Measurements from ENCODE around the gene NOC4L. TPM values are rescaled to one million over a fixed set of nuclear protein-coding genes. Genes with fewer than 3 reads are reported as not detected.

NOC4L gene
- total RNA-seq (28.0 and 29.4 TPM in 2 replicates), polyA plus RNA-seq (19.4 and 20.7 TPM in 2 replicates), polyA minus RNA-seq (4.6 and 6.2 TPM in 2 replicates), Bru-seq, nascent RNA (percentile 46 among the genes with signal in this experiment), BruChase-seq, experiment 1, labeled RNA remaining after a 6-hour chase (percentile 67 among the genes with signal in this experiment), BruChase-seq, experiment 2, labeled RNA remaining after a 2-hour chase (percentile 51 among the genes with signal in this experiment)
- polyA plus RNA-seq (2011; cell fraction: cytosol; rRNA removed), result 11.6 and 11.8 TPM in 2 replicates
- polyA plus RNA-seq (2011; cell fraction: nucleus; rRNA removed), result 14.6 and 15.6 TPM in 2 replicates
- polyA plus RNA-seq (2012), result 18.8 and 21.7 TPM in 2 replicates
- polyA minus RNA-seq (2011; cell fraction: cytosol; rRNA and poly(A)+ RNA removed), result 14.8 TPM
- polyA minus RNA-seq (2011; cell fraction: nucleus; rRNA and poly(A)+ RNA removed), result 2.7 and 5.1 TPM in 2 replicates
- long read RNA-seq, transcript NOC4L-201 (15 exons, 1,632 nt), result major isoform, 143 of 172 reads
- long read RNA-seq, partial matches to known transcripts, result 5 of 172 reads
- long read RNA-seq, other reads (novel, unspliced or antisense), result 24 of 172 reads

DNA sequence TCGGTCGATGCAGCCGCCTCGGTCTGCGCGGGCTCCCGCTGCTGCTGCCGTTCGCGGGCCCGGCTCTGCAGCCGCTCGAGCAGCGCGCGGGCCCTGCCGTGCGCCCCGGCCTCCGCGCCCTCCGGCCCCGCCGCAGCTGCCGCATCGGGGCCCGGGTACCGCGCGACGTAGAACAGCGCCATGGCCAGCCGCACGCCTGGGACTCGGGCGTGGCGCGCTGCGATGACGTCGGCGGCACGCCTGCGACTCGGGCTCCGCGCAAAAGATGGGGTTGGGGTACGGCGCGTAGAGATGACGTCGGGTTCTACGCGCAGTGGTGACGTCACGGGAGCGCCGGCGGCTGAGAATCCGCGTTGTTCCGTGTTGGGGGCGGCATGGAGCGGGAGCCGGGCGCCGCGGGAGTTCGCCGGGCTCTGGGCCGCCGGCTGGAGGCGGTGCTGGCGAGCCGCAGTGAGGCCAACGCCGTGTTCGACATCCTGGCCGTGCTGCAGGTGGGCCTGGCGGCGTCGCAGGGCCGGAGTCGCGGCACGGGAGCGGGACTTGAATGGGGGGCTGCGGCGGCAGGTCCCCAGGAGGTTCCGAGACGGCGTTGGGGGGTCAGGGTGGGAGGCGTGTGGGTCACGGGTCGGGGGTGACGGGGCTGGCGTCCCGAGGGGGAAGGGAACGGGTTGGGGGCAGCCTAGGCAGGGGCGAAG, at the start of gene NOC4L, which contains the start of gene DDX51:
TSS of gene NOC4L (plus strand) at position 343 of the 695 bp plus-strand sequence. CDS start at position 375, 32 bp downstream.
TSS of gene DDX51 (minus strand) at position 205 of the 695 bp plus-strand sequence. CDS start at position 182, 23 bp downstream.
- Histone ChIP-seq H4K20me1 (replicated peaks; ENCODE audit: control insufficient read depth, extremely low read depth, insufficient read depth, low read length) (no peaks in the 10 kb centered on the region), H3K27ac (ENCODE audit: insufficient read depth, low read depth, low read length) (peak within 1 kb of the TSS; percentile 30), H3K9ac (replicated peaks; ENCODE audit: extremely low read depth, insufficient read depth, low read length) (peak within 1 kb of the TSS; percentile 72), H3K36me3 (ENCODE audit: control insufficient read depth in 2 of 2, extremely low read depth in 1 of 2, insufficient read depth in 2 of 2, low read length in 2 of 2) (peaks cover 4 to 32% of the 10 kb centered on the region in 2 experiments), H3K9me1 (replicated peaks; ENCODE audit: control insufficient read depth, extremely low read depth, insufficient read depth, low read length) (no peaks in the 10 kb centered on the region), H3K79me2 (ENCODE audit: control insufficient read depth, insufficient read depth, low read length) (peaks cover 34% of the 10 kb centered on the region), H2AFZ (ENCODE audit: low read depth, low read length) (peak within 1 kb of the TSS; percentile 57), H3K4me3 (replicated peaks in 1 of 3; ENCODE audit: insufficient read depth in 1 of 3, low read depth in 1 of 3, low read length in 3 of 3) (peak within 1 kb of the TSS; percentile 54 to 77 (median 55)), H3K27me3 (ENCODE audit: control insufficient read depth in 2 of 2, insufficient read depth in 2 of 2, low read length in 2 of 2) (no peaks in the 10 kb centered on the region), H3K9me3 (replicated peaks; ENCODE audit: control insufficient read depth, insufficient read depth, low read length) (no peaks in the 10 kb centered on the region), H3K4me1 (ENCODE audit: control insufficient read depth, extremely low read depth, insufficient read depth, low read length) (peaks cover 14% of the 10 kb centered on the region), H3K4me2 (ENCODE audit: insufficient read depth, low read length) (peak within 1 kb of the TSS; percentile 82)
- dilution Hi-C loops (cut with MboI; ENCODE audit: extremely low pct_ligation_motif_present, low sequenced_read_pairs) (no loop called here), intact Hi-C loops (cut with micrococcal nuclease) (loop anchor here (2.0 kb wide), 2 partner anchors 59 to 271 kb away; no protein-coding TSS in a partner anchor)
- TF ChIP-seq POLR2AphosphoS5 (IDR thresholded peaks at IDR 0.05; ENCODE audit: insufficient read depth, low read depth, low read length) (peak; percentile 80), JUN (IDR thresholded peaks at IDR 0.05; ENCODE audit: borderline replicate concordance, insufficient read depth, insufficient read length, low read depth) (peak; percentile 54), MYC (IDR thresholded peaks at IDR 0.05; ENCODE audit: low read depth, low read length) (peak; percentile 81), EZH2 (IDR thresholded peaks at IDR 0.05; ENCODE audit: borderline replicate concordance, low read depth, low read length, severe bottlenecking) (no peak), FOS (IDR thresholded peaks at IDR 0.05; ENCODE audit: borderline replicate concordance, insufficient read depth, low read length) (no peak), MAX (IDR thresholded peaks at IDR 0.05; ENCODE audit: insufficient read depth, insufficient read length) (peak; percentile 92), POLR2A (IDR thresholded peaks at IDR 0.05; ENCODE audit: low read depth, low read length) (peak; percentile 62), GATA2 (IDR thresholded peaks at IDR 0.05; ENCODE audit: insufficient read depth, insufficient read length, low read depth, low read length) (no peak), CTCF (IDR thresholded peaks at IDR 0.05; ENCODE audit: extremely low read depth in 1 of 2, insufficient read depth in 1 of 2, low read depth in 1 of 2, low read length in 2 of 2) (no peak)
- ChIA-PET POLR2A (no interaction called here), CTCF (interaction anchor here (0.7 to 1.5 kb wide), 2 partner anchors 10 kb away, joined by 3 read pairs; no protein-coding TSS in a partner anchor)
- DNase-seq (ENCODE audit: low read depth, low spot score) (peak; percentile 97), FAIRE-seq (peak; percentile 97)
- BruUV-seq (replicated peaks), result no TSS peak
